OCI-LY3 (cell line): ENCODE measurements around the gene B4GALT7.

ENCODE experiments used
- EZH2phosphoT487 ChIP-seq: fragments of 200-600 bp; shearing (Covaris generic); IDR thresholded peaks from 2 replicates; pipeline ENCODE4 v1.6.1; 2018; ENCODE audit warnings: antibody characterized with exemption, mixed run types, low read depth
- TF ChIP-seq, protein P1 (sequence below): fragments of 200-600, 300-600 bp; sonication (generic); IDR thresholded peaks from 2 replicates; pipeline ENCODE4 v1.5.1; 2014; ENCODE audit warnings: antibody characterized with exemption, low read length, low read depth

DNA sequence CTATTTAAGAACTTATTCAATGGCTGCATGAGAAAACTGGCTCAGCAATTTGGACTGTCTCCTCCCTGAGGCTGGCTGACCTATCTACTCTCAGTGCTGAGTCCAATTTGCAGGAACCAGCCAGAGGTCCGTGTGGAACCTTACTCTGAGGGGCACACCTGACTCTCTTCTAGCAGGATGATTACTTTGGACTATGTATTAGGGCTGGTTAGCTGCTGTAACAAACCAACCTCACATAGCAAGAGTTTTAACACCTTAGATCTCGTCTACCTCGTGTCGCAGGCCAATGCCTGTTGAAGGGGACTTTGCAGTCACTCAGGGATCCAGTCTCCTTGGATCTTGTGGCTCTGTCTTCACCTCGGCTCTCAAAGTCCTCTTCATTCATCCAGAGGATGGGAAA is 42.1 kb upstream of the B4GALT7 start:
- TF ChIP-seq EZH2phosphoT487: no peak
- TF ChIP-seq, protein P1, sequence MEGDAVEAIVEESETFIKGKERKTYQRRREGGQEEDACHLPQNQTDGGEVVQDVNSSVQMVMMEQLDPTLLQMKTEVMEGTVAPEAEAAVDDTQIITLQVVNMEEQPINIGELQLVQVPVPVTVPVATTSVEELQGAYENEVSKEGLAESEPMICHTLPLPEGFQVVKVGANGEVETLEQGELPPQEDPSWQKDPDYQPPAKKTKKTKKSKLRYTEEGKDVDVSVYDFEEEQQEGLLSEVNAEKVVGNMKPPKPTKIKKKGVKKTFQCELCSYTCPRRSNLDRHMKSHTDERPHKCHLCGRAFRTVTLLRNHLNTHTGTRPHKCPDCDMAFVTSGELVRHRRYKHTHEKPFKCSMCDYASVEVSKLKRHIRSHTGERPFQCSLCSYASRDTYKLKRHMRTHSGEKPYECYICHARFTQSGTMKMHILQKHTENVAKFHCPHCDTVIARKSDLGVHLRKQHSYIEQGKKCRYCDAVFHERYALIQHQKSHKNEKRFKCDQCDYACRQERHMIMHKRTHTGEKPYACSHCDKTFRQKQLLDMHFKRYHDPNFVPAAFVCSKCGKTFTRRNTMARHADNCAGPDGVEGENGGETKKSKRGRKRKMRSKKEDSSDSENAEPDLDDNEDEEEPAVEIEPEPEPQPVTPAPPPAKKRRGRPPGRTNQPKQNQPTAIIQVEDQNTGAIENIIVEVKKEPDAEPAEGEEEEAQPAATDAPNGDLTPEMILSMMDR: no peak
